Left colon (tissue), 2 donors: ENCODE measurements around the gene ESRP2. TPM values are rescaled to one million over a fixed set of nuclear protein-coding genes. Genes with fewer than 3 reads are reported as not detected.
A peak's percentile ranks its signal among the peaks of the same experiment; 100 is the strongest.

Source experiments
- ATAC-seq: fragments of 200-7000 bp; cut with Tn5 transposase; one replicate; pipeline ENCODE4 v1.9.1; 2020; ENCODE audit warnings: mild to moderate bottlenecking, moderate library complexity
- DNase-seq, 2 donors: peaks; one replicate each; pipeline ENCODE4 v3.0.0-alpha.2; 2020
- intact Hi-C, 2 donors: fragments of 100-400 bp; cut with DNase I in 1 of 2; cut with micrococcal nuclease in 1 of 2; formaldehyde crosslinking; loops; one replicate each; pipeline versions ENCODE4 v1.11.2 to v1.14.0; 2022; cut with DNase I, micrococcal nuclease
- total RNA-seq, 2 donors: library from RNA; stranded (reverse); fragmentation: NEBNext Ultra II Directional; extraction: Animal tissue kit (Norgen Biotek cat#: 25700); gene quantifications; one replicate each; pipeline ENCODE4 v1.2.1, GENCODE V29; 2021
- donor health status: DM: no; HTN: no; CAD: no.
- donor health status: DM: yes; HTN: yes; CAD: no.

ESRP2 gene
- total RNA-seq, 2 donors from 2014 or later, result 87.5 to 120 TPM

DNA sequence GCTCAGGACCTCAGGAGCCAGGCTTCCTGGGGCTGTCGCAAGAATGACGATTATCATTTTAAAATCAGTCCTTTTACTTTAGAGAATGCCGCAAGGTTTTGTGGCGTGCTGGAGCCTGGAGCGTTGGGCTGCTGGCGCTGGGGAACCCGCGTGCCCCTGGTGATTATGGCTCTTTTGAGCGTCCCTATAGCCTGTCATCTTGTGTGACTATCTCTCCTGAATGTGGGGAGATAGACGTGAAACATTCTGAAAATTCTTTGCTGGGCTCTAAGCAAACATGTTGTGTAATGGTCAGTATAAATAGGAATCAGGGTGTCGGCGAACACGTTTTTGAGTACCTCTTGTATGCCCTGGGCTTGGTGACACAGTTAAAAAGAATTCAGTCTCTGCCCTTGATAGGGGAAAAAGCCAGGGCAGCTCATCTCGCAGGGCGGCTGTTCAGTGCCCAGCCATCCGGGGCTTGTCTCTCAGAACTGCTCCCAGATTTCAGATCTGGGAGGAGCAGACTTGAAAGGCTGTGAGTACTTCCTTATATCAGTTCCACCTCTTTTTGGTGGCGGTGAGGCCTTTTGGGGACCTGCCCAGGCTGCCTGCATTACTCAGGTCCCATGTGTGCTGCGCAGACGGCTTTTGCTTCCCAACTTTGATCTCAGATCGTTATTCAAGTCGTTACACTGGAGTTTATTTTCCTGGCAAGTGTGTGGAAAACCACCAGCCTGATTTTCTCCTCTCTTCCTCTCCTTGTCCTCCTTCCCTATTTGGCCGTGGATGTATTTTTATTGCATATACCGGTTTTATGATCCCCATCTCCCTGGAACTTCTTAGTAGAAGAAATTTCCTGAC is 29.4 kb upstream of the ESRP2 start:
- DNase-seq, result peak; percentile 71 to 77
- peak; percentile 70 for ATAC-seq
- intact Hi-C loops, result no loop called here

DNA sequence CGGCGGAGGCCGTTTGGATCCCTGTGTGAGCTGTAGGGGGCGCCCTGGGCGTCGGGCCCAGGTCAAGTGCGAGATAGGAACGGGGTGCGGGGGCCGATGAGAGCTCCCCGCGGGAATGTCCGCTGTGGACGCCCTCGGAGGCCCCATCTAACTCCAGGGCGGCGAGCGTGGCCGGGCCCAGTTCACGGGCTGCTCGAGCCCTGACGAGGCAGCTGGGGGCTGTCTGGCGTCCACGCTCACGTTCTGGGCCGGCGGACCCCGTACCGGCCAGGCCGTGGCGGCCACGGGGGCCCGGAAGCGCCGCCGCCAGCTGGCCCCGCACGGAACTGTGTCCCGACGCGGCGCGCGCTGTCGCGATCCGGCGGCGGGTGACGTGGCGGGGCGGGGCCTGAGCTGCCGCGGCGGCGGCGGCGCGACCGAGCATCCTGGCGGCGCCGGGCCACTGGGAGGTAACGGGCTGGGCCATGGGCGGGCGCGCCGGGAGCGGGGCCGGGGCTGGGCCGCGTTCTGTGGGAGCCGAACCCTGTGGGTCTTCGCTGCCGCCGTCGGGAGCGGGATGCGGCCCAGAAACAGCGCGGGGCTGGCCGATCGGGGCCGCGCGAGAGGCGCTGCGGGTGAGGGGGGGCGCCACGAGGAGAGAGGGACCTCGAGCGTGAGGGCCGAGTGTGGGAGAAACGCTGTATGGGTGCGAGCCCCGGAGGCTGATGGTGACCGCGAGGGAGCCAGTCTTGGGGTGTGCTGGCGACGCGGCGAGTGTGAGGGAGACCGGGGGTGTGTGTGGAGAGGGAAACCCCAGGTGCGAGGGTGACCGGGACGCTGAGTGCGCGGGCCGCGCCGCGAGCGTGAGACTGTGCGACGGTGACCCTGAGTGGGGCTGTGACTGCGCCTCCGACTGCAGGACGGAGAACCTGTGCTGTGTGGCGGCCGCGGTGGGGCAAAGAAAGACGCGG is 28.5 kb upstream of the ESRP2 start, which contains the start of gene SLC7A6:
TSS of gene SLC7A6 (plus strand) at position 399 of the 950 bp plus-strand sequence. CDS start 10,201 bp downstream, outside the sequence.
- intact Hi-C loops, result loop anchor here in 1 of 2 donors (5.0 kb wide), 1 partner anchor 48 kb away; the partner anchor contains the start of genes PRMT7 and SLC7A6OS
- ATAC-seq (peak; percentile 68), DNase-seq (peak; percentile 68 to 84)

DNA sequence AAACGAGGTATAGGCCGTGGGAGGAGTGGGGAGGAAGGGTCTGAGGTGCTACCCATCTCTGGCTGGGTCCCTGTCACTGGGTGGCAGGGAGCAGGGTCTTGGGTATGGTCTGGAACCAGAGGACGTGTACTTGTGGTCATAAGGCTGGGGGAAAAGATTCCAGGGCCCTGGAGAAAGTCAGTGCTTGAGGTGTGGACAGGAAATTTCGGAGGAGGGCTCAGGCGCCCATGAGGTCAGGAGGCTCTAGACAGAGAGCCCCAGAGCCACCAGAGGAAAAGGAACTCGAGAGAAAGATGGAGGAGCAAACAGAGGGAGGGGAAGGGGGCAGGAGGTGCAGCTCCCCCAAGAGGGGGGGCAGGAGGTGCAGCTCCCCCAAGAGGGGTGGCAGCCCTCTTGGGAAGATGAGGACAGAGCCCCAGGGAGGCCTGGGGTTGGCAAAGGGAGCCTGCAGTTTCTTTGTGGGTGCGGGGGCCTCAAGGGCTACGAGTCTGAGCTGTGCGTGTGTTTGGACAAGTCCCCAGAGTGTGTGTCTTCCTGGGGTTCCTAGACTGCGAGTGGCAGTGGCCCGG is 27.7 kb upstream of the ESRP2 start:
- no peak for DNase-seq
- no peak for ATAC-seq
- intact Hi-C loops, result loop anchor here in 1 of 2 donors (5.0 kb wide), 1 partner anchor 49 kb away; the partner anchor contains the start of genes PRMT7 and SLC7A6OS

DNA sequence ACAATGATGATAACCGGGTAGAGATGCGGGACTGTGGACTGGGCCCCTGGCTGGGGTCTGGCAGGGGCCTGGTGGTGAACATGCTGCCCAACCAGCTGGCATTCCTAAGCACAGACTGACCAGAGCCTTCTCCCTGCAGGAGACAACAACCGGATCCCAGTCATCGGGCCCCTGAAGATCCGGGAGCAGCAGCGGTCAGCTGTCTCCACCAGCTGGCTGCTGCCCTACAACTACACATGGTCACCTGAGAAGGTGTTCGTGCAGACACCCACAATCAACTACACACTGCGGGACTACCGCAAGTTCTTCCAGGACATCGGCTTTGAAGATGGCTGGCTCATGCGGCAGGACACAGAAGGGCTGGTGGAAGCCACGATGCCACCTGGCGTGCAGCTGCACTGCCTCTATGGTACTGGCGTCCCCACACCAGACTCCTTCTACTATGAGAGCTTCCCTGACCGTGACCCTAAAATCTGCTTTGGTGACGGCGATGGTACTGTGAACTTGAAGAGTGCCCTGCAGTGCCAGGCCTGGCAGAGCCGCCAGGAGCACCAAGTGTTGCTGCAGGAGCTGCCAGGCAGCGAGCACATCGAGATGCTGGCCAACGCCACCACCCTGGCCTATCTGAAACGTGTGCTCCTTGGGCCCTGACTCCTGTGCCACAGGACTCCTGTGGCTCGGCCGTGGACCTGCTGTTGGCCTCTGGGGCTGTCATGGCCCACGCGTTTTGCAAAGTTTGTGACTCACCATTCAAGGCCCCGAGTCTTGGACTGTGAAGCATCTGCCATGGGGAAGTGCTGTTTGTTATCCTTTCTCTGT is 23.3 kb upstream of the ESRP2 start:
- intact Hi-C loops, result no loop called here
- no peak for ATAC-seq

DNA sequence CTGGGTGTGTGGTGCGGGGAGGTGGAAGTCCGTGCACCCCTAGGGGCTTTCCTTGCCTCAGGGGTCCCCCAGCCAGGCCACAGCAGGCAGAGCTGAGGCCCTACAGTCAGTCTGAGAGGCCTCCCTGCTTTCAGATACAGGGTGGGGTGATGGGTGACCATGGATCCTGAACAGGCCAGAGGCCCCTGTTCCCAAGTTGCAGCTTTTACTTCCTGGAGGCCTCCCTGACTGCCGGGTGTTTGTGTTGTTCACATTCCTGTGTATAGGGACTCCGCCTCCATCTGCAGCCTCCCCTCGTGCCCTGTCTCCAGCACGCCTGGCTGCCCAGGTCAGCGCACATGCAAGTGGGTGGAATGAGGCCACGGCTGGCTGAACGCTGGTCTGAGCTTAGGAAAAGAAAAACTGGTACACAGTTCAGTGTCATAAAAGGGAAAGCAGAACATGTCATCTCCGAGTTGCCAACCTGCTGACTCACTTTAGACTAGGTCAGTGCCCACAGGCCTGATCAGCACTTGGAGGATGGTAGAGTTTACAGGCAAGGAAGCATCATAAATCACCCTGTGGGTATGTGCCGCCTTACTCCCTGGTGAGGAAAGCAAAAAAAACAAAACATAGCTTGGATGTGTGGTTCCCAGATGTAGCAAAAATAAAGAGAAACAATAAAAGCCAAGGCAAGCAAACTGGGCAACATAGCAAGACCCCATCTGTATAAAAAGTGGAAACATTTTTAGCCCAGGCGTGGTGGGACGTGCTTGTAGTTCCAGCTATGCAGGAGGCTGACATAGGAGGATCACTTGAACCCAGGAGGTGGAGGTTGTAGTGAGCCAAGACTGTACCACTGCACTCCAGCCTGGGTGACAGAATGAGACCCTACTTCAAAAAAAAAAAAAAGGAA is 22.2 kb upstream of the ESRP2 start:
- intact Hi-C loops, result no loop called here
- DNase-seq (peak; percentile 62 to 85), ATAC-seq (peak; percentile 79)

More for the DNA sequence above, 23.3 kb upstream of the ESRP2 start:
- DNase-seq, result no peak

DNA sequence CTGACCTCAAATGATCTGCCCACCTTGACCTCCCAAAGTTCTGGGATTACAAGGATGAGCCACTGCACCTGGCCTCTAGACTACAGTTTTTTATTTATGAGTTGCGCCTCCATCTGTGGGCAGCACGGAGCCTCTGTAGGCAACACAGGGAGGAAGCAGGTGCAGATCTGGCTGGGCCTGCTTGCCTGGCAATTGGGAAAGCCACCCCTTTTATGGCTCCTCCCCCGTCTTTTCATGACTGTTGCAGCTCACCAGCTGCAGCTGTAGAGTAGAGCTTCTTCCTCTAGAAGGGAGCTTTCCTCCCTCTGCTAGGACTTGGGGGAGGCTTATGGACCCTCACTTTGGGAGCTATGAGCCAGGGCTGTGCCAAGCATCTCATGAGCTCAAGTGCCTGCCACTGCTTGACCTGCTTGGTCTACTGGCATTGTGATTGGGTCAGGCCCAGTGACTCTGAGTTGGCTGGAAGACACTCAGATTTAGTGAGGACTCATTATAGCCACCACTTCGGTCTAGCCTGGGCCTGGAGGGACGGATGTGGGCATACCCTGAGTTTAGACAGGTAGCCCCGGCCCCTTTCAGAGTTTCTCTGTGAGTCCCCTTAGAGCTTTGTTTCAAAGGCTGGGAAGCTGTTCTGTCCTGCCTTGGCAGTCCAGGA is 21.5 kb upstream of the ESRP2 start:
- intact Hi-C loops, result no loop called here
- peak in 1 of 2 donors; percentile 70 for DNase-seq
- peak; percentile 45 for ATAC-seq

DNA sequence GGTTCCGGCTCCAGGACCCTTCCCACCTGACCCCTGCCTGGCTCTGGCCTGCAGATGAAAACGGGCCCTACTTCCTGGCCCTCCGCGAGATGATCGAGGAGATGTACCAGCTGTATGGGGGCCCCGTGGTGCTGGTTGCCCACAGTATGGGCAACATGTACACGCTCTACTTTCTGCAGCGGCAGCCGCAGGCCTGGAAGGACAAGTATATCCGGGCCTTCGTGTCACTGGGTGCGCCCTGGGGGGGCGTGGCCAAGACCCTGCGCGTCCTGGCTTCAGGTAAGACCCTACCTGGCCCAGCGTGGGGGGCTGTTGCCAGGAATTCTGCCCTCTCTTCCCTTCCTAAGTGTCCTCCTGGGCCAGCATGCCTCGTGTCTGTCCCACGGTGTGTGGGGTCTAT is 19.8 kb upstream of the ESRP2 start:
- intact Hi-C loops, result no loop called here
- no peak for ATAC-seq
- no peak for DNase-seq

DNA sequence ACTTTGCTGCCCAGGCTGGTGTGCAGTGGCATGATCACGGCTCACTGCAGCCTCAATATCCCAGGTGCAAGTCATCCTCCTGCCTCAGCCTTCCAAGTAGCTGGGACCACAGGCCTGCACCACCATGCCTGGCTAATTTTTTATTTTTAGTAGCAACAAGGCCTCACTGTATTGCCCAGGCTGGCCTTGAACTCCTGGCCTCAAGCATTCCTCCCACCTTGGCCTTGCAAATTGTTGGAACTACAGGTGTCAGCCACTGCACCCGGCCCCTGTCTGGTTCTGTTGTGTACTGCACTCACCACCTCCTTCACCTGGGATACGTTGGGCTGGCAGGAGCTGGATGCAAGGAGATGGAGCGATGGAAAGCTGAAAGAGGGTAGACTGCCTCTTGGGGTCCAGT is 17.8 kb upstream of the ESRP2 start:
- no peak for DNase-seq
- intact Hi-C loops, result no loop called here

DNA sequence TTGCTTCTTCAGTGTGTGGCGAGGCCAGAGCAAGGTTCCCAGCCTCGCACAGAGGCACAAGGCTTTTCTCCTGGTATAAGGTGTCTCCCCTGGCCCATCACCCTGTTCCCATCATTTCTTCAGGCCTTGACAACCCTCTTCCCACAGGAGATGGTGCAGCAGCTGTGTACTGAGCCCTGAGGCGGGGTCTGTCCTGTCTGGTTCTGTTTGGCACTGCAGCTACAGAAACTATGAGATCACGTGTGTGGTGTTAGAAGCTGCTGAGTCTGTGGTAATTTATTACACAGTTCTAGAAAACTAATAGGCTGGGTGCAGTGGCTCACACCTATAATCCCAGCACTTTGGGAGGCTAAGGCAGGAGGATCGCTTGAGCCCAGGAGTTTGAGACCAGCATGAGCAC is 16.5 kb upstream of the ESRP2 start:
- no peak for ATAC-seq
- intact Hi-C loops, result no loop called here

More for the DNA sequence above, 17.8 kb upstream of the ESRP2 start:
- no peak for ATAC-seq

DNA sequence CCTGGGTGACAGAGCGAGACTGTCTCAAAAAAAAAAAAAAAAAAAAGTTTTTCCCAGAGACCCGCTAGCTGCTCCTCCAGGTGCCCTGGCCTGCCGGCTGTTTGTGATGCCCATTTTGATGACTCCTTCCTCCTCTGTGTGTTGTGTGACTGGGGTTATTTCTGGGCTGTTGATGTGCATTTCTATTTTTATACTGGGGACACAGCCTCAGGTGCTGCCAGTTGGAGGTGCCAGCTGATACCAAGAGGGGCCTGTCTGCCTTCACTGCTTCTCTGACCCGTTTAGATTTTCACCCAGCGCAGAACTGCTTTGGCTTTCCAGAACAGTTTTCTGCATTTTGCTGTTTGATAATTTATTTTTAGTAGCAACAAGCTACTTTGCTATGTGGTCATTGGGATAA is 15.9 kb upstream of the ESRP2 start:
- ATAC-seq (no peak), DNase-seq (no peak)
- intact Hi-C loops, result no loop called here

More for the DNA sequence above, 16.5 kb upstream of the ESRP2 start:
- no peak for DNase-seq

DNA sequence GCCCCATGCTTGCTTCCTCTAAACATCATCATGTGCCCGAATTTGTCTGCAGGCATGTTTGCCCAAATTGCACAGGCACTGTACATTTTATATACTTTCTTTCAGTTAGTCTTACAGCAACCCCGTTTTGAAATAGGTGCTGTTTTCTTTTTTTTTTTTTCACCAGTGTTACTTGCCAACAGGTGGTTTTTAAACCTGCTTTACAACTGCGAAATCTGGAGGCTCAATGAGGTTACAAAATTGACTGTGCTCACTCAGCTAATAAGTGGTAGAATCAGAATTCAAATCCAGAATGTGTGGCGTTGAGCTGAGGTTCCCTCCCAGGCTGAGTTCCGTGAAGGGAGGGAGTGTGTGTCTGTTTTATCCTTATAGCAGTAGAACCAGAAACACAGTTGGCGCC is 15.0 kb upstream of the ESRP2 start:
- DNase-seq (no peak), ATAC-seq (no peak)
- intact Hi-C loops, result no loop called here

DNA sequence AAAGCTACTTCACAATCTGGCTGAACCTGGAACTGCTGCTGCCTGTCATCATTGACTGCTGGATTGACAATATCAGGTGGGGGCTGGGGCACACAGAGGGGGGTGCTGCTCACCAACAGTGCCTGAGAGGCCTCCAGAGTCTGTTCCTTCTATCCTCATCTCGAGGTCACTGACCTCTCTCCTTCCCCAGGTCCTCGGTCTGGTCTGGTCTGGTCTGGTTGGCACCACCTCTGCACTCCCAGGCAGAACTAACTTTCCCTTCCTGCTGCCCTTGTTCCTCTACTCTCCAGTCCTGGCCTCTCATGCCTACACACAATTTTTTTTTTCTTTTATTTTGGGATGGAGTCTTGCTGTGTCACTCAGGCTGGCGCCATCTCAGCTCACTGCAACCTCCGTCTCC is 13.4 kb upstream of the ESRP2 start:
- intact Hi-C loops, result no loop called here
- ATAC-seq (no peak), DNase-seq (no peak)

DNA sequence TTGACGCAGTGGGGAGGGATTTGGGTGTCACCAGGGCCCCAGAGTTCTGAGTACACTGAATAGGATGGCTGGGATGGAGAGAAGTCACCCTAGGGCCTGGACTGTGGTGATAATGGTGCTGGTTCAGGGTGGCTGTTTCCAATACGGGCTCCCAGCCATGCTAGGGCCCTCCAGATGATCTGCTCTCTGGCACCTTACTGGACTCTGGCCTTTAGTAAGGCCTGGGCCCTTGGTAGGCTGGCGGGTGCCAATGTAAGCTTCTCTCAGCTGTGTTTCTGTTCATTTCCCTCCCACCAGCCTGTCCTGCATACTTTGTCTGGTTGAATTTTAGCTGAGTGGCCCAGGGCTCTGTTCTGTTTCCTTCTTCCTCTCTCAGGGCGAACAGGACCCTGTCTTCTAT is 12.0 kb upstream of the ESRP2 start:
- intact Hi-C loops, result no loop called here
- no peak for ATAC-seq
- no peak for DNase-seq

DNA sequence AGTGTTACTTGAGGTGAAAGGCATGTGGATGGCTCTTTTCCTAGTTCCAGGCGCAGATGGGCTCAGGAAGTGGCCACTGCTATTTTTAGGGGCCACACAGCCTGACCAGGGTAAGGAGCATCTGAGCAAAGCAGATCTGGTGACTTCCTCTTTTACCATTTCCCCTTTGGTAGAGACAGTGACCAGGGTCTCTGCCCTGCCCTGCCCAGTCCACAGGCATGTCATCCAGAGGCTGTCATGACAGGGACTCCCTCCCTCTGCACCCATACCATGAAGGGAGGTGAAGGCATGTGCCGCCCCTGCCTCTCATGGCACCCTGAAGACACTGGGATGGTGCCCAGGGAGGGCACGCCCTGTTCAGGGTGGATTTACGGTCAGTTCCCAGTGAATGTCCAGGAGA is 11.5 kb upstream of the ESRP2 start:
- DNase-seq (no peak), ATAC-seq (no peak)
- intact Hi-C loops, result no loop called here

DNA sequence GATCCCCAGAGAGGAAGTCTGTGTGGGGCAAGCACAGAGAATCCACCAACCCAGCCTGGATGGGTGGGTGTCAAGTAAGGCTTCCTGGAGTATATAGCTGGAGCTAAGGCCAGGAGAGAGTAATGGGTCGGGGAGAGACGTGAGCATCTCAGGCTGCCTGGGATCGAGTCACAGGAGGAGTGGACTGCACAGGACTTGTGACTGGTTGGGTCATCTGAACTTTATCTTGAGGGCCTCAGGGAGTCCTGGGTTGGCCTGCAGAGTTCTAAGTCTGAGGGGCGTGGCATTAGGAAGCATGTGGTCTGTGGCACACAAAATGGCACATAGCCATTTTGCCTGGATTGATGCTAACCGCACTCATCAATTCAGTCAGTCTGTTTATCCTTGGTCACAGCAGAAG is 10.7 kb upstream of the ESRP2 start:
- DNase-seq (no peak), ATAC-seq (no peak)
- intact Hi-C loops, result no loop called here

DNA sequence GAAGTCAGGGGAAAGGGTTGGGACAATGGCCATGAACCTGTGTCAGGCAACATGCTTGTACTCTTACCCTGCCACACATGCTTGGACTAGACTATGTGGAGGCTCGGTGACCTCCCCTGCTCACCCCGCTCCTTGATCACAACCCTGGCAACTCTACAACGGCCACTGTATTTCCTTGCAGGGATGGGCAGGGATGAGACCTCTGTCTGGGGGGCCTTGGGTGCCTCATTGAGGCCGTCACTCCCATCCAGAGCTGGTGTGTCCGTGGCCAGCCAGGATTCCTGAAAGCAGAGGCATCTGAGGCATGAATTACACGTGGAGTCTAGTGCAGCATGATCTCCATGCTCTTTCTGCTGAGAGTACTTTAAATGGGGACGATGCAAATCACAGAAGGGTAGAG is 10.2 kb upstream of the ESRP2 start:
- intact Hi-C loops, result no loop called here
- DNase-seq (no peak), ATAC-seq (no peak)
